CD4-positive, CD25-positive, alpha-beta regulatory T cell (primary cell): ENCODE results near the gene IQSEC1. TPM values are rescaled to one million over a fixed set of nuclear protein-coding genes. Genes with fewer than 3 reads are reported as not detected.

Source experiments
- ATAC-seq, 2 donors: fragments of 150-1000 bp; cut with Tn5 transposase; one replicate each; pipeline ENCODE4 v1.10.0; 2021; ENCODE audit warnings: low read depth in 2 of 2, moderate number of reproducible peaks in 2 of 2, moderate library complexity in 1 of 2
- DNase-seq, 3 donors: peaks; one replicate each; pipeline versions ENCODE4 v3.0.0 to v3.0.0-alpha.2; 2012 to 2022; ENCODE audit warnings: mixed read lengths in 1 of 3
- H3K27ac ChIP-seq: one replicate; pipeline ENCODE4 v1.7.0; 2013; ENCODE audit warnings: mild to moderate bottlenecking, low read length; ENCODE audit not compliant: insufficient read depth, poor library complexity, severe bottlenecking
- H3K27me3 ChIP-seq: one replicate; pipeline ENCODE4 v1.7.0; 2013; ENCODE audit warnings: low read length; ENCODE audit not compliant: control insufficient read depth, insufficient read depth
- H3K36me3 ChIP-seq: one replicate; pipeline ENCODE4 v1.7.0; 2013; ENCODE audit warnings: mild to moderate bottlenecking, low read length, moderate library complexity; ENCODE audit not compliant: control insufficient read depth, insufficient read depth
- H3K4me1 ChIP-seq: 2 replicates; pipeline ENCODE4 v1.7.0; 2013; ENCODE audit warnings: mild to moderate bottlenecking, low read length; ENCODE audit not compliant: insufficient read depth, control insufficient read depth, poor library complexity, severe bottlenecking
- H3K4me3 ChIP-seq: one replicate; pipeline ENCODE4 v1.7.0; 2013; ENCODE audit warnings: low read depth, mild to moderate bottlenecking, low read length, moderate library complexity
- H3K9me3 ChIP-seq, 2 experiments: 1 replicate in 1 of 2; 2 replicates in 1 of 2; pipeline ENCODE4 v1.7.0; 2013; ENCODE audit warnings: low read length in 2 of 2, mild to moderate bottlenecking in 1 of 2, moderate library complexity in 1 of 2; ENCODE audit not compliant: control insufficient read depth in 2 of 2
- H3K27ac Mint-ChIP-seq, 3 donors: one replicate each; pipeline ENCODE4 v1.8.0; 2020 to 2022; ENCODE audit warnings: mild to moderate bottlenecking in 3 of 3, mixed read lengths in 3 of 3, moderate library complexity in 2 of 3
- H3K27me3 Mint-ChIP-seq: one replicate; pipeline ENCODE4 v1.8.0; 2022; ENCODE audit warnings: mild to moderate bottlenecking, mixed read lengths
- H3K36me3 Mint-ChIP-seq: one replicate; pipeline ENCODE4 v1.8.0; 2020; ENCODE audit warnings: mixed read lengths
- H3K4me1 Mint-ChIP-seq, 4 donors: one replicate each; pipeline ENCODE4 v1.8.0; 2020 to 2022; ENCODE audit warnings: mixed read lengths in 4 of 4, mild to moderate bottlenecking in 1 of 4
- H3K4me3 Mint-ChIP-seq, 4 donors: one replicate each; pipeline ENCODE4 v1.8.0; 2020 to 2022; ENCODE audit warnings: mild to moderate bottlenecking in 4 of 4, mixed read lengths in 4 of 4, moderate library complexity in 3 of 4
- H3K9me3 Mint-ChIP-seq, 7 donors: one replicate each; pipeline ENCODE4 v1.8.0; 2020 to 2022; ENCODE audit warnings: mixed read lengths in 7 of 7, mild to moderate bottlenecking in 3 of 7, moderate library complexity in 2 of 7
- polyA plus RNA-seq, 4 donors: library from polyadenylated mRNA; unstranded; fragments of 300-500 nt; fragmentation: Illumina TruSeq; gene quantifications; one replicate each; pipeline ENCODE4 v1.2.3, GENCODE V29; 2021
- total RNA-seq: library from RNA; stranded (reverse); gene quantifications from one replicate; pipeline ENCODE4 v1.2.3, GENCODE V29; 2022

Gene IQSEC1
- total and polyA plus RNA-seq, 5 donors from 2014 or later, result 17.7 to 131 (median 21.1) TPM

- H3K27me3 ChIP-seq, result no peaks in the 10 kb centered on the region
- no peaks in the 10 kb centered on the region for H3K27me3 Mint-ChIP-seq
- DNase-seq, result no peak
- no peaks in the 10 kb centered on the region for H3K36me3 Mint-ChIP-seq
- no peak overlapping the region for H3K4me3 Mint-ChIP-seq
- no peaks in the 10 kb centered on the region for H3K36me3 ChIP-seq
- H3K27ac Mint-ChIP-seq, result peak overlapping the region in 2 of 3 donors; percentile 60 to 65
- no peaks in the 10 kb centered on the region for H3K9me3 Mint-ChIP-seq
- no peak for ATAC-seq
- no peak overlapping the region for H3K4me3 ChIP-seq
- H3K4me1 Mint-ChIP-seq, result peaks cover 0 to 14% (median 6%) of the 10 kb centered on the region in 4 donors
- no peak overlapping the region for H3K27ac ChIP-seq
- no peaks in the 10 kb centered on the region for H3K9me3 ChIP-seq
- no peaks in the 10 kb centered on the region for H3K4me1 ChIP-seq
Observed at GRCh38 chr3:13063225-13063624, 10.0 kb downstream of the IQSEC1 start.

GRCh38 chr3:13062647-13063046 lies 10.6 kb downstream of the IQSEC1 start:
- no peak overlapping the region for H3K4me3 ChIP-seq
- no peak for ATAC-seq

GRCh38 chr3:13060341-13060910 lies 12.8 kb downstream of the IQSEC1 start:
- ATAC-seq, result no peak
- Mint-ChIP-seq H3K4me1 (peaks cover 0 to 6% (median 1%) of the 10 kb centered on the region in 4 donors), H3K36me3 (no peaks in the 10 kb centered on the region), H3K27me3 (no peaks in the 10 kb centered on the region), H3K27ac (no peak overlapping the region), H3K9me3 (no peaks in the 10 kb centered on the region), H3K4me3 (no peak overlapping the region)
- no peak overlapping the region for H3K27ac ChIP-seq
- no peaks in the 10 kb centered on the region for H3K36me3 ChIP-seq
- DNase-seq, result no peak
- H3K27me3 ChIP-seq, result no peaks in the 10 kb centered on the region
- H3K4me3 ChIP-seq, result no peak overlapping the region
- no peaks in the 10 kb centered on the region for H3K4me1 ChIP-seq
- H3K9me3 ChIP-seq, result no peaks in the 10 kb centered on the region

More at GRCh38 chr3:13062647-13063046, 10.6 kb downstream of the IQSEC1 start:
- no peak for DNase-seq
- Histone ChIP-seq H3K27ac (no peak overlapping the region), H3K27me3 (no peaks in the 10 kb centered on the region), H3K4me1 (no peaks in the 10 kb centered on the region), H3K36me3 (no peaks in the 10 kb centered on the region), H3K9me3 (no peaks in the 10 kb centered on the region)
- no peak overlapping the region for H3K4me3 Mint-ChIP-seq
- no peaks in the 10 kb centered on the region for H3K27me3 Mint-ChIP-seq
- H3K9me3 Mint-ChIP-seq, result no peaks in the 10 kb centered on the region
- H3K4me1 Mint-ChIP-seq, result peaks cover 0 to 13% (median 5%) of the 10 kb centered on the region in 4 donors
- no peaks in the 10 kb centered on the region for H3K36me3 Mint-ChIP-seq
- peak overlapping the region in 1 of 3 donors; percentile 67 for H3K27ac Mint-ChIP-seq

- no peak overlapping the region for H3K4me3 ChIP-seq
- H3K4me1 ChIP-seq, result no peaks in the 10 kb centered on the region
- H3K36me3 ChIP-seq, result no peaks in the 10 kb centered on the region
- H3K4me3 Mint-ChIP-seq, result no peak overlapping the region
- DNase-seq, result no peak
- H3K27me3 Mint-ChIP-seq, result no peaks in the 10 kb centered on the region
- H3K4me1 Mint-ChIP-seq, result peaks cover 0 to 2% (median 0%) of the 10 kb centered on the region in 4 donors
- H3K27ac Mint-ChIP-seq, result no peak overlapping the region
- H3K27ac ChIP-seq, result no peak overlapping the region
- ATAC-seq, result no peak
- no peaks in the 10 kb centered on the region for H3K36me3 Mint-ChIP-seq
- no peaks in the 10 kb centered on the region for H3K9me3 ChIP-seq
- no peaks in the 10 kb centered on the region for H3K9me3 Mint-ChIP-seq
- H3K27me3 ChIP-seq, result no peaks in the 10 kb centered on the region
Observed at GRCh38 chr3:13058346-13059120, 14.7 kb downstream of the IQSEC1 start.

- DNase-seq (no peak), ATAC-seq (no peak)
- Histone ChIP-seq H3K27ac (no peak overlapping the region), H3K9me3 (no peaks in the 10 kb centered on the region), H3K4me1 (no peaks in the 10 kb centered on the region), H3K4me3 (no peak overlapping the region), H3K36me3 (no peaks in the 10 kb centered on the region), H3K27me3 (no peaks in the 10 kb centered on the region)
- no peaks in the 10 kb centered on the region for H3K36me3 Mint-ChIP-seq
- H3K9me3 Mint-ChIP-seq, result no peaks in the 10 kb centered on the region
- H3K4me3 Mint-ChIP-seq, result no peak overlapping the region
- H3K27me3 Mint-ChIP-seq, result no peaks in the 10 kb centered on the region
- H3K27ac Mint-ChIP-seq, result peak overlapping the region in 2 of 3 donors; percentile 55 to 67
- H3K4me1 Mint-ChIP-seq, result peaks cover 0 to 2% (median under 1%) of the 10 kb centered on the region in 4 donors
Observed at GRCh38 chr3:13057282-13058040, 15.8 kb downstream of the IQSEC1 start.

- Histone ChIP-seq H3K27me3 (no peaks in the 10 kb centered on the region), H3K9me3 (no peaks in the 10 kb centered on the region), H3K4me1 (no peaks in the 10 kb centered on the region), H3K4me3 (no peak overlapping the region), H3K36me3 (no peaks in the 10 kb centered on the region), H3K27ac (no peak overlapping the region)
- Mint-ChIP-seq H3K27me3 (no peaks in the 10 kb centered on the region), H3K27ac (no peak overlapping the region), H3K4me3 (peak overlapping the region in 1 of 4 donors; percentile 28), H3K9me3 (peaks cover 0 to 1% (median 0%) of the 10 kb centered on the region in 7 donors), H3K4me1 (peaks cover 0 to 5% (median 2%) of the 10 kb centered on the region in 4 donors), H3K36me3 (no peaks in the 10 kb centered on the region)
- no peak for ATAC-seq
- DNase-seq, result no peak
Observed at GRCh38 chr3:13055634-13056033, 17.6 kb downstream of the IQSEC1 start.

- H3K36me3 Mint-ChIP-seq, result no peaks in the 10 kb centered on the region
- H3K27ac Mint-ChIP-seq, result no peak overlapping the region
- H3K36me3 ChIP-seq, result no peaks in the 10 kb centered on the region
Observed at GRCh38 chr3:13054341-13055285, 18.6 kb downstream of the IQSEC1 start.

More at GRCh38 chr3:13054341-13055285, 18.6 kb downstream of the IQSEC1 start:
- H3K27me3 Mint-ChIP-seq, result no peaks in the 10 kb centered on the region
- ATAC-seq (no peak), DNase-seq (no peak)
- Histone ChIP-seq H3K4me3 (no peak overlapping the region), H3K27me3 (no peaks in the 10 kb centered on the region), H3K4me1 (no peaks in the 10 kb centered on the region), H3K9me3 (no peaks in the 10 kb centered on the region), H3K27ac (no peak overlapping the region)
- peaks cover 0 to 5% (median 2%) of the 10 kb centered on the region in 4 donors for H3K4me1 Mint-ChIP-seq
- no peak overlapping the region for H3K4me3 Mint-ChIP-seq
- H3K9me3 Mint-ChIP-seq, result peaks cover 0 to 1% (median 0%) of the 10 kb centered on the region in 7 donors
